Thyroid gland (tissue), 4 donors: Measurements from ENCODE around the gene DIP2C.

Experiments used
- CTCF ChIP-seq, 6 experiments: fragments of 200-600 bp in 3 of 6; fragments of 450-650 bp in 3 of 6; sonication (generic) in 3 of 6; IDR thresholded peaks; one replicate each; pipeline ENCODE4 v1.5.1; 2016 to 2019; ENCODE audit warnings: antibody characterized with exemption in 6 of 6, mild to moderate bottlenecking in 2 of 6, inconsistent platforms in 1 of 6, moderate library complexity in 1 of 6
- POLR2A ChIP-seq, 2 donors: fragments of 450-650 bp; IDR thresholded peaks; one replicate each; pipeline ENCODE4 v1.6.1; 2017; ENCODE audit warnings: antibody characterized with exemption in 2 of 2, mild to moderate bottlenecking in 2 of 2, moderate library complexity in 1 of 2

- TF ChIP-seq CTCF (IDR thresholded peaks at IDR 0.05) (no peak), POLR2A (IDR thresholded peaks at IDR 0.05) (no peak)
These were observed 53.3 kb downstream of the DIP2C start for GRCh38 chr10:636016-636730.
